Aorta (tissue), 5 donors: ENCODE data around the gene FKBP5. TPM values are rescaled to one million over a fixed set of nuclear protein-coding genes. Genes with fewer than 3 reads are reported as not detected.

Source experiments
- ATAC-seq: fragments of 200-7000 bp; cut with Tn5 transposase; one replicate; pipeline ENCODE4 v1.9.1; 2022; ENCODE audit warnings: moderate library complexity; ENCODE audit not compliant: low FRiP score
- DNase-seq, 2 donors: peaks; one replicate each; pipeline ENCODE4 v3.0.0-alpha.2; 2020
- H3K27ac ChIP-seq, 2 donors: one replicate each; pipeline ENCODE4 v1.5.1; 2013; ENCODE audit warnings: low read length in 2 of 2, mild to moderate bottlenecking in 2 of 2, moderate library complexity in 2 of 2, control low read depth in 1 of 2, inconsistent platforms in 1 of 2, low read depth in 1 of 2
- H3K27me3 ChIP-seq, 2 donors: one replicate each; pipeline ENCODE4 v1.6.1; 2013; ENCODE audit warnings: control low read depth in 1 of 2, low read length in 1 of 2, mild to moderate bottlenecking in 1 of 2, moderate library complexity in 1 of 2; ENCODE audit not compliant: insufficient read depth in 2 of 2, control insufficient read depth in 1 of 2
- H3K36me3 ChIP-seq, 2 donors: one replicate each; pipeline ENCODE4 v1.6.1; 2013; ENCODE audit warnings: control low read depth in 1 of 2, low read length in 1 of 2, mild to moderate bottlenecking in 1 of 2; ENCODE audit not compliant: insufficient read depth in 2 of 2, control insufficient read depth in 1 of 2
- H3K4me1 ChIP-seq, 2 donors: one replicate each; pipeline ENCODE4 v1.6.1; 2013; ENCODE audit warnings: low read length in 2 of 2, control low read depth in 1 of 2, mild to moderate bottlenecking in 1 of 2, moderate library complexity in 1 of 2; ENCODE audit not compliant: insufficient read depth in 2 of 2, control insufficient read depth in 1 of 2
- H3K4me3 ChIP-seq, 2 donors: one replicate each; pipeline ENCODE4 v1.5.1; 2013; ENCODE audit warnings: low read length in 2 of 2, control low read depth in 1 of 2, mild to moderate bottlenecking in 1 of 2
- H3K9me3 ChIP-seq: one replicate; pipeline ENCODE4 v1.6.1; 2013; ENCODE audit warnings: mild to moderate bottlenecking, low read length; ENCODE audit not compliant: control insufficient read depth
- WGBS, 2 donors: extraction: QIAGEN DNeasy Blood & Tissue Kit; methylation state at CpG; one replicate each; pipeline ENCODE4 v1.1.7; 2013; 5-methylcytosine and 5-hydroxymethylcytosine counted together
- intact Hi-C, 2 donors: fragments of 100-400 bp; cut with DNase I; formaldehyde crosslinking; loops; one replicate each; pipeline versions ENCODE4 v1.14.2 to v1.15.0; 2022
- polyA plus RNA-seq, 2 donors: library from polyadenylated mRNA; stranded (reverse); fragments of 200-250 nt; gene quantifications; one replicate each; pipeline ENCODE4 v1.2.3, GENCODE V29; 2013
- total RNA-seq, 2 donors: library from RNA; stranded (reverse); fragmentation: NEBNext Ultra II Directional; extraction: Animal tissue kit (Norgen Biotek cat#: 25700); gene quantifications; one replicate each; pipeline ENCODE4 v1.2.1, GENCODE V29; 2021
- donor health status: healthy with polysubstance abuse.
- donor health status: Bipolar disorder and iron deficiency.
- donor health status: DM: no; HTN: no; CAD: no.
- donor health status: DM: no; HTN: no; CAD: no.
- donor health status: DM: yes; HTN: yes; CAD: no.

FKBP5 gene
- total and polyA plus RNA-seq, 4 donors, result 25.1 to 102 (median 87.6) TPM

DNA sequence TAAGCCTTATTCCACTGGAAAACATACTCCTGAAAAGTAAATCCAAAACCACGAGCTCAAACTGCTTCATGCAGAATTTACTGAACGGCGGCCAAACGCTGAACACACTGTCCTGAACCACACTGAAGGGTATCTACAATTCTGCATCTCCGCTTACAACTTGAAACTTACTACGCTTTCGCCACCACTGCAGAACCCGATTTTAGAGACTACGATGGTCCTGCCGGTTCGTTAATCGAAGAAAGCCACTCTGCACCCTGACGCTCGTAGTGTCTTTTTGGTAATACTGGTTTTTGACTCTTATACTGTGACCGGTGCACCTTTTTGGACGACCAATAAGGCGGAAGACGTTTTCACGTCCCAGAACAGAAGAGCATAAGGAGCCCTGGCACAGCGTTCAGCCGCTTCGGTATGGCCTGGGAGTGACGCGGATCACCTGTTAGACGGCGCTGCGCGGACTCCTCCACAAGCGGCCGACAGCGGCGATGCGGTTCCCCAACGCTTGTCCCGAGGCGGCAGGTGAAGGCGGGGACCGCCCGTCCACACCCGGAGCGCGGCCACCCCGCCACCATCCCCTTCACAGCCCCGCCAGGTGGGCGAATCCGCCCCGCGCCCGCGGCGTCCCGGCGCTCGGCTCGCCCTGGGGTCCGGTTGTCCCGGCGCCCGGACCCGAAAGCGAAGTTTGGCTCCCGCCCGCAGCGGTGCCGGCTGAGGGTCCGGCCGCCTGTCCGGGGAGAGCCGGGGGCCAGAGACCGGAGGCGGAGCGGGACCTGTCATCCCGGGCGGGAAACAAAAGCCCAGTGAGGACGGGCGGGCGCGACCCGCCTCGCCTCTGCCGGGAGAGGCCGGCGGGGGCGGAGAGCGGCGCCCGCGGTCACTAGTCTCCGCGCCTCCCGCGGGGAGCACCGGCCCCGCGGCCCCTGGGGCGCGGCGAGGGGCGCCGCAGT, 784 bp downstream of the FKBP5 start:
- ATAC-seq (peak; percentile 37), DNase-seq (peak; percentile 77 to 88)
- 1% methylated on average over 80 to 100 of the region's 100 CpGs for WGBS, 2 donors
- Histone ChIP-seq H3K27me3 (no peaks in the 10 kb centered on the region), H3K36me3 (no peaks in the 10 kb centered on the region), H3K4me1 (no peaks in the 10 kb centered on the region), H3K9me3 (no peaks in the 10 kb centered on the region), H3K27ac (peak overlapping the region; percentile 15 to 86), H3K4me3 (peak overlapping the region; percentile 87 to 98)
- intact Hi-C loops, result loop anchor here (2.0 to 10.0 kb wide), 5 partner anchors 41 to 106 kb away; no protein-coding TSS in a partner anchor

DNA sequence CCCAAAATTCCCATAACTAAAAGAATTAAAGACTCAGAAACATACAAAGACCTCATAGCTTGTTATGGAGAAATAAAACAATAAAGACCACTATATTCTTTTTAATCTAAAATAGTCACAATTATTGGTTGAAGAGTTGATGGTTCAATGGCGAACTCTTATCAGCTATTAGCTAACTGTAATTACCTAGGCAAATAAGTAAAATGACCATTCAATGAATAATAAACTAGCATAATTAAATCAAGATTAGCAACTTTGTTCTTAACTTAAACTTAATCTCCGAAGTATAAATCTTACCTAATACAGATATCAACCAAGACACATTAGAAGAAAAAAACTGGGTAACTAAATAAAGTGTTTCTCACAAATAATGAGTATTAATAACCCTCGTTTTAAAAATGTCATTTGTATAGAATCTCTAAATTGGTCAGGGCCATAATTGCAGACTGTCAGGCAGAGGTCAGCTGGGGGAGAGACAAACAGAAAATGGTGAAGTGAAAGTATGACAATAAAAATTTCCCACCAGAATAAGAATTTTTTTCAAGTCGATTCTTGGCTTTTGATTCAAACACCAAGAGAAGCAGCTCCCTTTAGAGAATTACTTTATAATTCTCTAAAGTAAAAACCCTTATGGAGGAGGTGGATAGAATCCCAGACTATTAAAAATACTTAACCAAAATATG, 1.7 kb downstream of the FKBP5 start:
- Histone ChIP-seq H3K4me1 (no peaks in the 10 kb centered on the region), H3K9me3 (no peaks in the 10 kb centered on the region), H3K27me3 (no peaks in the 10 kb centered on the region), H3K36me3 (no peaks in the 10 kb centered on the region), H3K4me3 (peak overlapping the region; percentile 87 to 98), H3K27ac (no peak overlapping the region)
- 70 to 77% methylated on average over 4 of the region's 4 CpGs for WGBS, 2 donors
- no peak for DNase-seq
- no peak for ATAC-seq
- intact Hi-C loops, result loop anchor here (2.0 to 10.0 kb wide), 4 partner anchors 42 to 105 kb away; no protein-coding TSS in a partner anchor

DNA sequence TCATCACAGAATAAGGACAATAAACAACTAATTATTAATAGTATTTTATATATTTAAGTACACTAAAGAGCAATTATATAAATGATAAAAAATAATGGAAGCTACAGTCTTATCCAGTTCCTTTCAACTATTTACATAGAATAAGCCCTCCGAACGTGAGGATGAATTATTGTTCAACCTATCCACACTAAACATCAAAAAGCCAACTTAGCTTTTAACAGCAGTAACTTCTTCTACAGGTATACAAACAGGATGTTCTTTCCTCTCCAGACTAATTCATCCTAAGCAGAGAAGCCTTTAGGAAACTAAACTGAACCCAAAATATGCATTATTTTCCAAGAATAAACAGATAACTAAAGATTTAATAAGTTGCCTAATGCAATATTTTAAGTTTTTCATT, 2.3 kb downstream of the FKBP5 start:
- H3K27me3 ChIP-seq, result no peaks in the 10 kb centered on the region
- no peak for ATAC-seq
- intact Hi-C loops, result loop anchor here (2.0 to 10.0 kb wide), 4 partner anchors 42 to 104 kb away; no protein-coding TSS in a partner anchor
- H3K9me3 ChIP-seq, result no peaks in the 10 kb centered on the region
- H3K36me3 ChIP-seq, result no peaks in the 10 kb centered on the region
- no peak overlapping the region for H3K27ac ChIP-seq
- no peak for DNase-seq
- H3K4me3 ChIP-seq, result peak overlapping the region in 1 of 2 donors; percentile 64
- WGBS, 2 donors, result 73 to 80% methylated on average over 2 of the region's 2 CpGs
- no peaks in the 10 kb centered on the region for H3K4me1 ChIP-seq

DNA sequence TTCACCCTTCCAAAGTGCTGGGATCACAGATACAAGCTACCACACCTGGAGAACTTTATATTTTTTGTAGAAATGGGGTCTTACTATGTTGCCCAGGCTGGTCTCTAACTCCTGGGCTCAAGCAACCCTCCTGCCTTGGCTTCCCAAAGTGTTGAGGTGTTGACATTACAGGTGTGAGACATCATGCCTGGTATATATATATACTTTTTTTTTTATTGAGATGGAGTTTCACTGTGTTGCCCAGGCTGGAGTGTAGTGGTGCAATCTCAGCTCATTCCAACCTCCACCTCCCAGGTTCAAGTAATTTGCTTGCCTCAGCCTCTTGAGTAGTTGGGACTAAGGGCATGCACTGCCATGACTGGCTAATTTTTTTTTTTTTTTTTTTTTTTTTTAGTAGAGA, 5.4 kb downstream of the FKBP5 start:
- H3K36me3 ChIP-seq, result peaks cover 0 to 2% of the 10 kb centered on the region in 2 donors
- H3K27ac ChIP-seq, result no peak overlapping the region
- DNase-seq (no peak), ATAC-seq (no peak)
- intact Hi-C loops, result loop anchor here in 1 of 2 donors (10.0 kb wide), 2 partner anchors 58 to 98 kb away; no protein-coding TSS in a partner anchor
- no peaks in the 10 kb centered on the region for H3K27me3 ChIP-seq
- no peaks in the 10 kb centered on the region for H3K9me3 ChIP-seq
- H3K4me3 ChIP-seq, result no peak overlapping the region
- no peaks in the 10 kb centered on the region for H3K4me1 ChIP-seq

DNA sequence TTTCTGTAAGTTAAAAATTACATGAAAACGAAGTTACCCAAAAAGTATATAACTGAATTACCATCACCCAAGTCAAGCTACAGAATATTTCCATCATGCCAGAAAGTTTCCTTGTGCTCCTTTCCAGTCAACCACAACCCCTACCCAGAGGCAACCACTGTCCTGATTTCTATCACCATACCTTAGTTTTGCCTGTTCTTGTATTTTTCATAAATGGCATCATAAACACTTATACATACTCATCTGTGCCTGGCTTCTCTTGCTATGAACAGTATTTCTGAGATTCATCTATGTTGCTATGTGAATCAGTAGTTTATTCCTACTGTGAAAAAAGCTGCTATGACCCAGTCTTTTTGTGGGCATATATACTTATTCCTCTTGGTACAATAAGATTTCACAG, 7.4 kb downstream of the FKBP5 start:
- intact Hi-C loops, result loop anchor here in 1 of 2 donors (10.0 kb wide), 2 partner anchors 56 to 96 kb away; no protein-coding TSS in a partner anchor
- peaks cover 0 to 2% of the 10 kb centered on the region in 2 donors for H3K36me3 ChIP-seq
- ATAC-seq, result no peak
- no peaks in the 10 kb centered on the region for H3K9me3 ChIP-seq
- no peaks in the 10 kb centered on the region for H3K27me3 ChIP-seq
- no peak for DNase-seq
- WGBS, 2 donors, result 90 to 92% methylated on average over 1 of the region's 1 CpG
- no peak overlapping the region for H3K4me3 ChIP-seq
- no peak overlapping the region for H3K27ac ChIP-seq
- H3K4me1 ChIP-seq, result no peaks in the 10 kb centered on the region

DNA sequence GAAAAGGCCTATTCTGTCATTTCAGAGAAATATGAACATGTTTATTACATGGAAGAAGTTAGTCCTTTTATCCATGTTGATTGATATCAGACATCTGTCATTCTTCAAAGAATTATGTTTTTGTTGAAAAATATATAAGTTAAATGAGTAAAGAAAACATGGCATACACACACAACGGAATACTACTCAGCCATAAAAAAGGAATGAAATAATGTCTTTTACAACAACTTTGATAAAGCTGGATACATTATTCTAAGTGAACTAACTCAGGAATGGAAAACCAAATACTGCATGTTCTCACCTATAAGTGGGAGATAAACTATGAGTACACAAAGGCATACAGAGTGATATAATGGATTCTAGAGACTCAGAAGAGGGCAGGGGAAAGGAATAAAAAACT, 9.3 kb downstream of the FKBP5 start:
- H3K27me3 ChIP-seq, result no peaks in the 10 kb centered on the region
- WGBS, 2 donors, result 93 to 97% methylated on average over 1 of the region's 1 CpG
- DNase-seq, result no peak
- no peak overlapping the region for H3K4me3 ChIP-seq
- no peak overlapping the region for H3K27ac ChIP-seq
- H3K9me3 ChIP-seq, result no peaks in the 10 kb centered on the region
- H3K36me3 ChIP-seq, result peaks cover 0 to 2% of the 10 kb centered on the region in 2 donors
- H3K4me1 ChIP-seq, result no peaks in the 10 kb centered on the region
- no peak for ATAC-seq
- intact Hi-C loops, result no loop called here

DNA sequence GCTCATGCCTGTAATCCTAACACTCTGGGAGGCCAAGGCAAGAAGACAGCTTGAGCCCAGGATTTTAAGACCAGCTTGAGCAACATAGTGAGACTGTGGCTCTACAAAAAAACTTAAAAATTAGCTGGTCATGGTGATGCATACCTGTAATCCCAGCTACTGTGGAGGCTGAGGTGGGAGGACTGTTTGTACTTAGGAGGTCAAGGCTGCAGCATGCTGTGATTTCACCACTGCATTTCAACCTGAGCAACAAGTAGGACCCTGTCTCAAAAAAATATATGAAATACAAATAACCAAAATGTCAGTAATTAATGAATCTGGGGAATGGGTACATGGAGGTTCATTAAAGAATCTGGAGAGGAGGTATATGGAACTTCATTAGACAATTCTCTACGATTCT, 9.9 kb downstream of the FKBP5 start:
- Histone ChIP-seq H3K27ac (no peak overlapping the region), H3K27me3 (no peaks in the 10 kb centered on the region), H3K36me3 (peaks cover 0 to 2% of the 10 kb centered on the region in 2 donors), H3K4me1 (peaks cover 0 to 1% of the 10 kb centered on the region in 2 donors), H3K9me3 (no peaks in the 10 kb centered on the region), H3K4me3 (no peak overlapping the region)
- intact Hi-C loops, result no loop called here
- 93 to 99% methylated on average over 1 of the region's 1 CpG for WGBS, 2 donors
- ATAC-seq (no peak), DNase-seq (no peak)

DNA sequence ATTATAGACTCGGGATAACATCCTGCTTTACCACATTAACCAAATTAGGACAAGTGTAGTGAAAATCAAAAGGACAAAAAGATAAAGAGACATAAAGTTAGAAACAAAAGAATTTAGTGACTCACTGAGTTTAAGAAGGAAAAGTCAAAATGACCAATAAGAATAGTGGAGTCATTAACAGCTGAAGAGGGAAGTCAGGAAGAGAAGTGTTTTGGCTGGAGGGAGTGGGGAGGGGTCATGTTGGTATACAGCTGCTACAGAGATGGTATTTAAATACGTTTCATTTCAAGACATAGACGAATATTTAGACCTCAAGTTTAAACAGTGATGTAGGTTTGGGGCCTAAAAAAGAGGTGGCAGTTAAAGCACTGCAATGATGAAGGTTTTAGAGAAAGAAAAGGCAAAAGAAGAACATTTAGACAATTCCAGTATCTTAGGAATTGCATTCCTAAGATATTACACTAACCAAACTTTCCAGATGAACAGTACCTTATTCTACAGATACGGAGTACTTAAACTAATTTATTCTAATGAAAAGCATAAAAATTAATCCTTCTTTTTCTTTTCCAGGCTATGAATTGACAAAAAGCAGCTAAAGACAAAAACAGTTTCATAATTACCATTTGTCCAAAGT, 10.6 kb downstream of the FKBP5 start:
- DNase-seq, result no peak
- WGBS, 2 donors, result 81 to 86% methylated on average over 4 of the region's 4 CpGs
- H3K27me3 ChIP-seq, result no peaks in the 10 kb centered on the region
- no peak for ATAC-seq
- intact Hi-C loops, result no loop called here
- H3K9me3 ChIP-seq, result no peaks in the 10 kb centered on the region
- no peak overlapping the region for H3K4me3 ChIP-seq
- peaks cover 0 to 2% of the 10 kb centered on the region in 2 donors for H3K4me1 ChIP-seq
- no peak overlapping the region for H3K27ac ChIP-seq
- H3K36me3 ChIP-seq, result peaks cover 0 to 2% of the 10 kb centered on the region in 2 donors
